GM23248 (cell line): Measurements from ENCODE around the gene FRK.

ENCODE experiments used
- EZH2 ChIP-seq: fragments of 200-600 bp; sonication (generic); IDR thresholded peaks from 2 replicates; pipeline ENCODE4 v1.6.1; 2018; ENCODE audit warnings: antibody characterized with exemption, mild to moderate bottlenecking; ENCODE audit not compliant: insufficient read depth, poor library complexity, severe bottlenecking
- EZH2phosphoT487 ChIP-seq: fragments of 200-600 bp; sonication (generic); IDR thresholded peaks from 2 replicates; pipeline ENCODE4 v1.6.1; 2018; ENCODE audit warnings: antibody characterized with exemption, moderate library complexity, mild to moderate bottlenecking, low read depth; ENCODE audit not compliant: insufficient read depth

- no peak for TF ChIP-seq EZH2
- TF ChIP-seq EZH2phosphoT487 = no peak
Observed at GRCh38 chr6:115890238-115890637, 170.5 kb downstream of the FRK start.
